Measurements from ENCODE around the gene LRIG1.

LRIG1 gene

GRCh38 chr3:66409771-66410754 is 90.8 kb downstream of the LRIG1 start:
- H3K4me1 ChIP-seq (ENCODE audit: control insufficient read depth, insufficient read depth, low read length) = no peaks in the 10 kb centered on the region
- peaks cover 83% of the 10 kb centered on the region for H3K36me3 ChIP-seq (ENCODE audit: control insufficient read depth, insufficient read depth, low read length)

GRCh38 chr3:66407611-66408218 is 93.1 kb downstream of the LRIG1 start:
- peaks cover 82% of the 10 kb centered on the region for H3K36me3 ChIP-seq (ENCODE audit: control insufficient read depth, insufficient read depth, low read length)
- H3K4me1 ChIP-seq (ENCODE audit: control insufficient read depth, insufficient read depth, low read length) = no peaks in the 10 kb centered on the region

More at GRCh38 chr3:66409771-66410754, 90.8 kb downstream of the LRIG1 start:
- H3K9ac ChIP-seq (ENCODE audit: low read depth, low read length) = no peak overlapping the region
- H3K27me3 ChIP-seq (ENCODE audit: control insufficient read depth, insufficient read depth, low read length) = no peaks in the 10 kb centered on the region
- no peaks in the 10 kb centered on the region for H3K9me3 ChIP-seq (ENCODE audit: control insufficient read depth, insufficient read depth, low read length)
- H3K4me3 ChIP-seq (ENCODE audit: low read depth, low read length) = no peak overlapping the region

GRCh38 chr3:66406831-66407610 is 93.8 kb downstream of the LRIG1 start:
- Histone ChIP-seq H3K9ac (ENCODE audit: low read depth, low read length) (no peak overlapping the region), H3K9me3 (ENCODE audit: control insufficient read depth, insufficient read depth, low read length) (no peaks in the 10 kb centered on the region), H3K4me3 (ENCODE audit: low read depth, low read length) (no peak overlapping the region), H3K36me3 (ENCODE audit: control insufficient read depth, insufficient read depth, low read length) (peaks cover 79% of the 10 kb centered on the region), H3K27me3 (ENCODE audit: control insufficient read depth, insufficient read depth, low read length) (no peaks in the 10 kb centered on the region), H3K4me1 (ENCODE audit: control insufficient read depth, insufficient read depth, low read length) (peaks cover 3% of the 10 kb centered on the region)

More at GRCh38 chr3:66407611-66408218, 93.1 kb downstream of the LRIG1 start:
- no peak overlapping the region for H3K9ac ChIP-seq (ENCODE audit: low read depth, low read length)
- no peaks in the 10 kb centered on the region for H3K9me3 ChIP-seq (ENCODE audit: control insufficient read depth, insufficient read depth, low read length)
- no peak overlapping the region for H3K4me3 ChIP-seq (ENCODE audit: low read depth, low read length)
- H3K27me3 ChIP-seq (ENCODE audit: control insufficient read depth, insufficient read depth, low read length) = no peaks in the 10 kb centered on the region

GRCh38 chr3:66406163-66406562 is 94.7 kb downstream of the LRIG1 start:
- no peaks in the 10 kb centered on the region for H3K27me3 ChIP-seq (ENCODE audit: control insufficient read depth, insufficient read depth, low read length)
- H3K4me3 ChIP-seq (ENCODE audit: low read depth, low read length) = no peak overlapping the region
- H3K9ac ChIP-seq (ENCODE audit: low read depth, low read length) = no peak overlapping the region
- peaks cover 81% of the 10 kb centered on the region for H3K36me3 ChIP-seq (ENCODE audit: control insufficient read depth, insufficient read depth, low read length)
- H3K9me3 ChIP-seq (ENCODE audit: control insufficient read depth, insufficient read depth, low read length) = no peaks in the 10 kb centered on the region
- H3K4me1 ChIP-seq (ENCODE audit: control insufficient read depth, insufficient read depth, low read length) = peaks cover 3% of the 10 kb centered on the region

GRCh38 chr3:66405701-66406091 is 95.1 kb downstream of the LRIG1 start:
- H3K9ac ChIP-seq (ENCODE audit: low read depth, low read length) = no peak overlapping the region
- peaks cover 3% of the 10 kb centered on the region for H3K4me1 ChIP-seq (ENCODE audit: control insufficient read depth, insufficient read depth, low read length)
- no peaks in the 10 kb centered on the region for H3K27me3 ChIP-seq (ENCODE audit: control insufficient read depth, insufficient read depth, low read length)
- no peaks in the 10 kb centered on the region for H3K9me3 ChIP-seq (ENCODE audit: control insufficient read depth, insufficient read depth, low read length)
- H3K4me3 ChIP-seq (ENCODE audit: low read depth, low read length) = no peak overlapping the region
- H3K36me3 ChIP-seq (ENCODE audit: control insufficient read depth, insufficient read depth, low read length) = peaks cover 81% of the 10 kb centered on the region

- H3K4me1 ChIP-seq (ENCODE audit: control insufficient read depth, insufficient read depth, low read length) = peaks cover 3% of the 10 kb centered on the region
These were observed 95.7 kb downstream of the LRIG1 start for GRCh38 chr3:66404903-66405700.

GRCh38 chr3:66404197-66404596 is 96.6 kb downstream of the LRIG1 start:
- H3K36me3 ChIP-seq (ENCODE audit: control insufficient read depth, insufficient read depth, low read length) = peaks cover 78% of the 10 kb centered on the region
- H3K27me3 ChIP-seq (ENCODE audit: control insufficient read depth, insufficient read depth, low read length) = no peaks in the 10 kb centered on the region

More at GRCh38 chr3:66404903-66405700, 95.7 kb downstream of the LRIG1 start:
- Histone ChIP-seq H3K9me3 (ENCODE audit: control insufficient read depth, insufficient read depth, low read length) (no peaks in the 10 kb centered on the region), H3K9ac (ENCODE audit: low read depth, low read length) (no peak overlapping the region), H3K36me3 (ENCODE audit: control insufficient read depth, insufficient read depth, low read length) (peaks cover 81% of the 10 kb centered on the region), H3K4me3 (ENCODE audit: low read depth, low read length) (no peak overlapping the region), H3K27me3 (ENCODE audit: control insufficient read depth, insufficient read depth, low read length) (no peaks in the 10 kb centered on the region)

GRCh38 chr3:66403323-66403990 is 97.4 kb downstream of the LRIG1 start:
- Histone ChIP-seq H3K27me3 (ENCODE audit: control insufficient read depth, insufficient read depth, low read length) (no peaks in the 10 kb centered on the region), H3K4me1 (ENCODE audit: control insufficient read depth, insufficient read depth, low read length) (peaks cover 3% of the 10 kb centered on the region), H3K9me3 (ENCODE audit: control insufficient read depth, insufficient read depth, low read length) (no peaks in the 10 kb centered on the region), H3K4me3 (ENCODE audit: low read depth, low read length) (no peak overlapping the region), H3K36me3 (ENCODE audit: control insufficient read depth, insufficient read depth, low read length) (peaks cover 83% of the 10 kb centered on the region), H3K9ac (ENCODE audit: low read depth, low read length) (no peak overlapping the region)

More at GRCh38 chr3:66404197-66404596, 96.6 kb downstream of the LRIG1 start:
- no peak overlapping the region for H3K4me3 ChIP-seq (ENCODE audit: low read depth, low read length)
- no peaks in the 10 kb centered on the region for H3K9me3 ChIP-seq (ENCODE audit: control insufficient read depth, insufficient read depth, low read length)
- no peak overlapping the region for H3K9ac ChIP-seq (ENCODE audit: low read depth, low read length)
- peaks cover 3% of the 10 kb centered on the region for H3K4me1 ChIP-seq (ENCODE audit: control insufficient read depth, insufficient read depth, low read length)

GRCh38 chr3:66402596-66403290 is 98.1 kb downstream of the LRIG1 start:
- Histone ChIP-seq H3K27me3 (ENCODE audit: control insufficient read depth, insufficient read depth, low read length) (no peaks in the 10 kb centered on the region), H3K36me3 (ENCODE audit: control insufficient read depth, insufficient read depth, low read length) (peaks cover 84% of the 10 kb centered on the region)

More at GRCh38 chr3:66402596-66403290, 98.1 kb downstream of the LRIG1 start:
- Histone ChIP-seq H3K9ac (ENCODE audit: low read depth, low read length) (no peak overlapping the region), H3K4me3 (ENCODE audit: low read depth, low read length) (no peak overlapping the region), H3K9me3 (ENCODE audit: control insufficient read depth, insufficient read depth, low read length) (no peaks in the 10 kb centered on the region), H3K4me1 (ENCODE audit: control insufficient read depth, insufficient read depth, low read length) (peaks cover 3% of the 10 kb centered on the region)

All from iPS-15b (cell line).